Upper lobe of left lung (tissue), 6 donors: Measurements from ENCODE around the gene TERT. TPM values are rescaled to one million over a fixed set of nuclear protein-coding genes. Genes with fewer than 3 reads are reported as not detected.

ENCODE experiments used
- ATAC-seq, 2 donors: fragments of 200-7000 bp; cut with Tn5 transposase; one replicate each; pipeline ENCODE4 v1.9.1; 2022; ENCODE audit warnings: mild to moderate bottlenecking in 2 of 2, moderate library complexity in 2 of 2; ENCODE audit not compliant: low FRiP score in 2 of 2
- DNase-seq, 2 donors: peaks; one replicate each; pipeline ENCODE4 v3.0.0-alpha.2; 2019 to 2020
- H3K27ac ChIP-seq, 4 donors: fragments of 200-600 bp; sonication (generic); one replicate each; pipeline ENCODE4 v1.5.1; 2016 to 2019
- H3K27me3 ChIP-seq, 4 donors: fragments of 200-600 bp; sonication (generic); one replicate each; pipeline ENCODE4 v1.5.1; 2017 to 2019
- H3K36me3 ChIP-seq, 4 donors: fragments of 200-600 bp; sonication (generic); one replicate each; pipeline ENCODE4 v1.5.1; 2016 to 2019
- H3K4me1 ChIP-seq, 4 donors: fragments of 200-600 bp; sonication (generic); one replicate each; pipeline ENCODE4 v1.5.1; 2018 to 2019
- H3K4me3 ChIP-seq, 4 donors: fragments of 200-600 bp; sonication (generic); one replicate each; pipeline ENCODE4 v1.5.1; 2017 to 2019; ENCODE audit warnings: mild to moderate bottlenecking in 2 of 4, moderate library complexity in 1 of 4
- H3K9me3 ChIP-seq, 4 donors: fragments of 200-600 bp; sonication (generic); one replicate each; pipeline ENCODE4 v1.5.1; 2018 to 2019
- EP300 ChIP-seq, 4 donors: sonication (generic); formaldehyde crosslinking; IDR thresholded peaks; one replicate each; pipeline ENCODE4 v1.5.1; 2017; ENCODE audit warnings: antibody characterized with exemption in 4 of 4, control low read depth in 2 of 4
- POLR2A ChIP-seq, 4 donors: fragments of 450-650 bp; IDR thresholded peaks; one replicate each; pipeline ENCODE4 v1.5.1; 2016 to 2017; ENCODE audit warnings: antibody characterized with exemption in 4 of 4, mild to moderate bottlenecking in 2 of 4
- POLR2AphosphoS5 ChIP-seq, 2 donors: sonication (generic); formaldehyde crosslinking; IDR thresholded peaks; one replicate each; pipeline ENCODE4 v1.5.1; 2017; ENCODE audit warnings: antibody characterized with exemption in 2 of 2
- WGBS, 2 donors: methylation state at CpG; one replicate each; pipeline ENCODE4 v1.1.5; 2017 to 2018; 5-methylcytosine and 5-hydroxymethylcytosine counted together
- total RNA-seq, 6 donors: library from RNA; depleted of rRNA in 4 of 6; stranded (reverse); fragments of >200 nt in 4 of 6; gene quantifications; one replicate each; pipeline versions ENCODE4 v1.1.0 to v1.2.1, GENCODE V29; 2016 to 2021
- TF ChIP-seq, protein P1 (sequence below), 6 experiments: fragments of 450-650 bp in 4 of 6; fragments of 200-600 bp in 2 of 6; sonication (generic) in 2 of 6; IDR thresholded peaks; one replicate each; pipeline ENCODE4 v1.5.1; 2016 to 2019; ENCODE audit warnings: antibody characterized with exemption in 6 of 6
- donor health status: DM: no; HTN: no; CAD: no; lungs with moderate emphysema.
- donor health status: DM: no; HTN: yes; CAD: no; lungs with severe emphysema.

TERT gene
- total RNA-seq, 6 donors from 2014 or later: 0.06 to 0.07 TPM; not detected in 4

DNA sequence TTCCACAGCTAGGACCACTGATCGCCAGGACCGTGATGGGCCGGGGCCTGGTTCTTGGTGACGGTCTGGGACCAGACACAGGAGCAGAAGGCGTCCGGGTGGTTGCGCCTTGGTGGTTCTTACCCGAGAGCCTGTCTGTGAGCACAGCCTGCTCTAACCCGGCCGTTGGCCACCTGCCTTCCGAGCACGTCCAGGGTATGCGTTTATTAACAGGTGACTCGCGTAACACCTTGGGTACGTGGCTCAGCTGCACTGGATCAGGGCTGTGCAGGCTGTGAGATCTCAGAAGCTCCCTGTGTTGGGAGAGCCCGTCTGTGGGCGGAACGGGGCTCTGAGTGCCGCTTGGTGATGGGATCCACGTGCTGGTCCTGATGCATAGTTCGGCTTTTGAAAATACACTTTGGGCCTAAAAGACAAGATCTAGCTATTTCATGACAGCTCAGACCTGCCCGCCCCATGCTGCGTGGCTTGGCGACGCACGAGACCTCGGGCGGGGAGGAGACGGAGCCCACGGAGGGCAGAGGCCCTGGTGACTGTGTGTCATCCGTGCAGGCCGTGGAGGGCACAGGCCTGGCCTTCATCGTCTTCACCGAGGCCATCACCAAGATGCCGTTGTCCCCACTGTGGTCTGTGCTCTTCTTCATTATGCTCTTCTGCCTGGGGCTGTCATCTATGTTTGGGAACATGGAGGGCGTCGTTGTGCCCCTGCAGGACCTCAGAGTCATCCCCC lies 76.4 kb downstream of the TERT start:
- WGBS, 2 donors: 86 to 89% methylated on average over 26 to 38 of the region's 38 CpGs
- DNase-seq (peak in 1 of 2 donors; percentile 55), ATAC-seq (no peak)
- Histone ChIP-seq H3K36me3 (no peaks in the 10 kb centered on the region), H3K4me3 (no peak overlapping the region), H3K27me3 (no peaks in the 10 kb centered on the region), H3K4me1 (no peaks in the 10 kb centered on the region), H3K9me3 (no peaks in the 10 kb centered on the region), H3K27ac (no peak overlapping the region)
- TF ChIP-seq EP300 (IDR thresholded peaks at IDR 0.05) (no peak), POLR2AphosphoS5 (IDR thresholded peaks at IDR 0.05) (no peak), POLR2A (IDR thresholded peaks at IDR 0.05) (no peak)
- TF ChIP-seq, protein P1, sequence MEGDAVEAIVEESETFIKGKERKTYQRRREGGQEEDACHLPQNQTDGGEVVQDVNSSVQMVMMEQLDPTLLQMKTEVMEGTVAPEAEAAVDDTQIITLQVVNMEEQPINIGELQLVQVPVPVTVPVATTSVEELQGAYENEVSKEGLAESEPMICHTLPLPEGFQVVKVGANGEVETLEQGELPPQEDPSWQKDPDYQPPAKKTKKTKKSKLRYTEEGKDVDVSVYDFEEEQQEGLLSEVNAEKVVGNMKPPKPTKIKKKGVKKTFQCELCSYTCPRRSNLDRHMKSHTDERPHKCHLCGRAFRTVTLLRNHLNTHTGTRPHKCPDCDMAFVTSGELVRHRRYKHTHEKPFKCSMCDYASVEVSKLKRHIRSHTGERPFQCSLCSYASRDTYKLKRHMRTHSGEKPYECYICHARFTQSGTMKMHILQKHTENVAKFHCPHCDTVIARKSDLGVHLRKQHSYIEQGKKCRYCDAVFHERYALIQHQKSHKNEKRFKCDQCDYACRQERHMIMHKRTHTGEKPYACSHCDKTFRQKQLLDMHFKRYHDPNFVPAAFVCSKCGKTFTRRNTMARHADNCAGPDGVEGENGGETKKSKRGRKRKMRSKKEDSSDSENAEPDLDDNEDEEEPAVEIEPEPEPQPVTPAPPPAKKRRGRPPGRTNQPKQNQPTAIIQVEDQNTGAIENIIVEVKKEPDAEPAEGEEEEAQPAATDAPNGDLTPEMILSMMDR (IDR thresholded peaks at IDR 0.05): no peak

DNA sequence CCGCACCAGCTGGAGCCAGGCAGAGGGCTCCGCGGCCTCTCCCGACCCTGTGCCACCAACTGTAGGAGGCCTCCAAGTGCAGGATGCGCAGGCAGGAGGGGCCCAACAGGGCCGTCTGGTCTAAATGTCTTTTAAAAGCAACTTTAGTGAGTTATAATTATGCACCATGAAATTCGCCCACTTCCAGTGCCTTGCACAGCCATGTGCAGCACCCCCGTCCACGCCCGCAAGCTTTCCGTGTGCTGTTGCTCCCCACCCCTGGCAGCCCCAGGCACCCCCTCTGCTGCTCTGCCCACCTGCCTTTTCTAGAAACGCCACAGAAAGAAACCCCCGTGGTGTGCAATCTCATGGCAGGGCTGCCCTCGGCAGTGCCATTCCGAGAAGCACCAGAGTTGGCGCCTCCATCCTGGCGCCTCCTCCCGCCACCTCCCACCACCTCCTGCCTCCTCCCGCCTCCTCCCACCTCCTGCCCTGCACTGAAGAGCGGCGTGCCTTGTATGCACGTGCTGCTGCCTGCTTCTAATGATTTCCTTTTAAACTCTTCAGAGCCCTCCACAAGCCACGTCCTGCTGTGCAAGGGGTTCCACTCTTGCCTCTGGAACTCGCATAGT lies 77.2 kb downstream of the TERT start:
- no peak overlapping the region for H3K4me3 ChIP-seq
- TF ChIP-seq, protein P1 (IDR thresholded peaks at IDR 0.05): no peak
- no peak for TF ChIP-seq POLR2A (IDR thresholded peaks at IDR 0.05)
- no peak for TF ChIP-seq EP300 (IDR thresholded peaks at IDR 0.05)
- TF ChIP-seq POLR2AphosphoS5 (IDR thresholded peaks at IDR 0.05): no peak
- 37 to 48% methylated on average over 19 to 24 of the region's 24 CpGs for WGBS, 2 donors
- no peak for ATAC-seq
- H3K27me3 ChIP-seq: no peaks in the 10 kb centered on the region
- H3K4me1 ChIP-seq: no peaks in the 10 kb centered on the region
- H3K36me3 ChIP-seq: no peaks in the 10 kb centered on the region
- H3K9me3 ChIP-seq: no peaks in the 10 kb centered on the region
- DNase-seq: peak in 1 of 2 donors; percentile 61
- no peak overlapping the region for H3K27ac ChIP-seq

DNA sequence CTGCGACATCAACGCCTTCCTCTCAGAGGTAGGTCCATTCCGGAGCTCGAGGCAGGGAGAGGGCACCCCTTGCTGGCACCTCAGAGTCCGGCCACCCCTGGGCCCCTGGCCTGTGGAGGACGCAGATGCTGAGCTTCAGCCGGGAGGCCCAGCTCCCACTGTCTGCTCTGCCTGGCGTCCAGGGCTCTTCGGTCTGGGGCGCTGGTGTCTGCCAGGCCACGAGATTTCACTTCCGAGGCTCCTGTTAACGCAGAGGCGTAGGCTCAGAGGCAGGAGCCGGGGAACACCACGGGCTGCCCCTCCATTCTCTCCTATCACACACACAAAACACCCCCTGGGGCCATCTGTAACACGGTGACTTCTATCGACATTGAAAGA lies 78.0 kb downstream of the TERT start:
- no peaks in the 10 kb centered on the region for H3K4me1 ChIP-seq
- DNase-seq: peak in 1 of 2 donors; percentile 83
- no peak overlapping the region for H3K27ac ChIP-seq
- TF ChIP-seq, protein P1 (IDR thresholded peaks at IDR 0.05): no peak
- TF ChIP-seq POLR2AphosphoS5 (IDR thresholded peaks at IDR 0.05): no peak
- no peak for TF ChIP-seq EP300 (IDR thresholded peaks at IDR 0.05)
- TF ChIP-seq POLR2A (IDR thresholded peaks at IDR 0.05): no peak
- 83 to 86% methylated on average over 11 to 18 of the region's 18 CpGs for WGBS, 2 donors
- no peaks in the 10 kb centered on the region for H3K27me3 ChIP-seq
- no peaks in the 10 kb centered on the region for H3K36me3 ChIP-seq
- ATAC-seq: no peak
- H3K4me3 ChIP-seq: no peak overlapping the region
- no peaks in the 10 kb centered on the region for H3K9me3 ChIP-seq

DNA sequence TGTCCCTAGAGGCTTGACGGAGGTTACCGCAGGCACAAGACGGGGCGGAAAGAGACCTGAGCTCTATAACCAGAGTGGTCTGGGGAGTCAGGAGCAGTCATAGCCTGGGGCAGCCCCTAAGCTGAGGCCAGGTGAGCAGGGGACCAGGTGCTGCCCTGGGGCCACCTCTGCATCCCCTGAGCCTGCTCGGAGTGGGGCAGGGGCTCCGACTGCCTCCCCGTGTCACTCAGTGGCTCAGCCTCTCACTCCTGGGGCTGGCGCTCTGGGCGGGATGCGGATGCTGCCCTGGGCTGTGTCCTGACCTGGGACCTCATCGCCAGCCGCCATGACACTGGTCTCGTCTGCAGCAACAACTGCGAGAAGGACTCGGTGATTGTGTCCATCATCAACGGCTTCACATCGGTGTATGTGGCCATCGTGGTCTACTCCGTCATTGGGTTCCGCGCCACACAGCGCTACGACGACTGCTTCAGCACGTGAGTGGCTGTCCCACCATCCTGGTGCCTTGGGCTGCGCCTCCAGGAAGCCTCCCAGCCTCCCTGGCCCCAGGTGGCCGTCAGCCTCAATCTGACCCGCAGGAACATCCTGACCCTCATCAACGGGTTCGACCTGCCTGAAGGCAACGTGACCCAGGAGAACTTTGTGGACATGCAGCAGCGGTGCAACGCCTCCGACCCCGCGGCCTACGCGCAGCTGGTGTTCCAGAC lies 78.5 kb downstream of the TERT start:
- DNase-seq: peak in 1 of 2 donors; percentile 69
- Histone ChIP-seq H3K27ac (no peak overlapping the region), H3K27me3 (no peaks in the 10 kb centered on the region), H3K4me3 (no peak overlapping the region), H3K4me1 (no peaks in the 10 kb centered on the region), H3K36me3 (no peaks in the 10 kb centered on the region), H3K9me3 (no peaks in the 10 kb centered on the region)
- TF ChIP-seq POLR2AphosphoS5 (IDR thresholded peaks at IDR 0.05): no peak
- no peak for TF ChIP-seq POLR2A (IDR thresholded peaks at IDR 0.05)
- TF ChIP-seq, protein P1 (IDR thresholded peaks at IDR 0.05): no peak
- TF ChIP-seq EP300 (IDR thresholded peaks at IDR 0.05): no peak
- WGBS, 2 donors: 92 to 98% methylated on average over 9 to 31 of the region's 38 CpGs
- no peak for ATAC-seq
